HepG2 (cell line): ENCODE data around the gene PRM2. TPM values are rescaled to one million over a fixed set of nuclear protein-coding genes. Genes with fewer than 3 reads are reported as not detected.

Experiments
- ARNT2 ChIP-seq: sonication (generic); formaldehyde crosslinking; IDR thresholded peaks from 2 replicates; pipeline ENCODE4 v1.8.0; 2022; ENCODE audit warnings: mild to moderate bottlenecking, low read depth, missing genetic modification reagents, moderate library complexity
- ATF1 ChIP-seq: IDR thresholded peaks from 2 replicates; pipeline ENCODE4 v1.6.1; 2016; ENCODE audit warnings: mild to moderate bottlenecking, control low read depth
- HOXA3 ChIP-seq: sonication (generic); formaldehyde crosslinking; IDR thresholded peaks from 2 replicates; pipeline ENCODE4 v1.5.0; 2020; ENCODE audit warnings: missing genetic modification reagents
- JUN ChIP-seq: sonication (generic); formaldehyde crosslinking; IDR thresholded peaks from 2 replicates; pipeline ENCODE4 v1.4.0; 2020; ENCODE audit warnings: mild to moderate bottlenecking, missing genetic modification reagents
- KLF16 ChIP-seq, 2 experiments: sonication (generic) in 1 of 2; formaldehyde crosslinking in 1 of 2; IDR thresholded peaks; 2 replicates each; pipeline versions ENCODE4 v1.6.1 to v1.8.0; 2016 to 2023; ENCODE audit warnings: missing genetic modification reagents in 2 of 2, missing compliant biosample characterization in 1 of 2
- MBD4 ChIP-seq: IDR thresholded peaks from 2 replicates; pipeline ENCODE4 v1.6.1; 2012; ENCODE audit warnings: low read length, inconsistent platforms, borderline replicate concordance
- NFYB ChIP-seq: sonication (generic); formaldehyde crosslinking; IDR thresholded peaks from 2 replicates; pipeline ENCODE4 v1.4.0; 2020; ENCODE audit warnings: missing genetic modification reagents
- PAWR ChIP-seq: sonication (generic); formaldehyde crosslinking; IDR thresholded peaks from 2 replicates; pipeline ENCODE4 v1.4.0; 2020; ENCODE audit warnings: missing genetic modification reagents, mild to moderate bottlenecking, borderline replicate concordance
- PAX8 ChIP-seq: sonication (generic); formaldehyde crosslinking; IDR thresholded peaks from 2 replicates; pipeline ENCODE4 v1.8.0; 2022; ENCODE audit warnings: mild to moderate bottlenecking, missing genetic modification reagents, borderline replicate concordance
- PHB2 ChIP-seq: fragments of 450-650 bp; IDR thresholded peaks from 2 replicates; pipeline ENCODE4 v1.6.1; 2018; ENCODE audit not compliant: partially characterized antibody
- PTBP1 ChIP-seq: fragments of 200-400 bp; formaldehyde crosslinking; IDR thresholded peaks from 2 replicates; pipeline ENCODE4 v1.6.1; 2018; ENCODE audit warnings: low read length, low read depth; ENCODE audit not compliant: poor library complexity, severe bottlenecking
- SALL2 ChIP-seq: sonication (generic); formaldehyde crosslinking; IDR thresholded peaks from 2 replicates; pipeline ENCODE4 v1.8.1; 2023; ENCODE audit warnings: mild to moderate bottlenecking, missing genetic modification reagents, inconsistent platforms
- TOE1 ChIP-seq: sonication (generic); formaldehyde crosslinking; IDR thresholded peaks from 2 replicates; pipeline ENCODE4 v1.4.0; 2020; ENCODE audit warnings: mild to moderate bottlenecking, missing genetic modification reagents
- ZC3H13 ChIP-seq: sonication (generic); formaldehyde crosslinking; IDR thresholded peaks from 2 replicates; pipeline ENCODE4 v1.8.1; 2023; ENCODE audit warnings: mild to moderate bottlenecking, missing genetic modification reagents, moderate library complexity
- ZC3H4 ChIP-seq: sonication (generic); formaldehyde crosslinking; IDR thresholded peaks from 2 replicates; pipeline ENCODE4 v1.4.0; 2020; ENCODE audit warnings: missing genetic modification reagents, borderline replicate concordance
- ZNF138 ChIP-seq: sonication (generic); formaldehyde crosslinking; IDR thresholded peaks from 2 replicates; pipeline ENCODE4 v1.5.0; 2020; ENCODE audit warnings: mild to moderate bottlenecking, low read depth, missing genetic modification reagents
- ZNF225 ChIP-seq: sonication (generic); formaldehyde crosslinking; IDR thresholded peaks from 2 replicates; pipeline ENCODE4 v1.4.0; 2020; ENCODE audit warnings: mild to moderate bottlenecking, missing genetic modification reagents
- ZNF292 ChIP-seq: sonication (generic); formaldehyde crosslinking; IDR thresholded peaks from 2 replicates; pipeline ENCODE4 v1.8.1; 2022; ENCODE audit warnings: mild to moderate bottlenecking, low read depth, missing genetic modification reagents, borderline replicate concordance
- ZNF337 ChIP-seq: sonication (generic); formaldehyde crosslinking; IDR thresholded peaks from 2 replicates; pipeline ENCODE4 v1.5.1; 2020; ENCODE audit warnings: missing genetic modification reagents, low read depth, mild to moderate bottlenecking, borderline replicate concordance
- ZNF879 ChIP-seq: sonication (generic); formaldehyde crosslinking; IDR thresholded peaks from 2 replicates; pipeline ENCODE4 v1.8.1; 2023; ENCODE audit warnings: missing genetic modification reagents
- polyA plus RNA-seq, 8 experiments: library from polyadenylated mRNA; depleted of rRNA in 3 of 8; stranded (reverse) in 7 of 8; unstranded in 1 of 8; fragments of >200 nt; fragmentation: Illumina TruSeq in 4 of 8; extraction: Trizol in 4 of 8; gene quantifications; 2 replicates each; pipeline versions ENCODE4 v1.2.1 to v1.2.3, GENCODE V29; 2011 to 2016; ENCODE audit warnings: low read depth in 4 of 8, missing spikeins in 1 of 8, mixed read lengths in 1 of 8; ENCODE audit not compliant: insufficient read depth in 1 of 8
- total RNA-seq, 5 experiments: library from RNA; depleted of rRNA; stranded (reverse); fragments of >200 nt; fragmentation: Illumina TruSeq; extraction: Trizol; gene quantifications; 2 replicates each; pipeline ENCODE4 v1.2.3, GENCODE V29; 2016; ENCODE audit warnings: low read depth in 1 of 5
- TF ChIP-seq, protein P1 (sequence below): sonication (generic); formaldehyde crosslinking; IDR thresholded peaks from 2 replicates; pipeline ENCODE4 v1.4.0; 2020; ENCODE audit warnings: low read depth, missing genetic modification reagents
- TF ChIP-seq, protein P2 (sequence below): sonication (generic); formaldehyde crosslinking; IDR thresholded peaks from 2 replicates; pipeline ENCODE4 v1.4.0; 2020; ENCODE audit warnings: missing genetic modification reagents; ENCODE audit errors: not compliant biosample characterization
- TF ChIP-seq, protein P3 (sequence below): fragments of 450-650 bp; IDR thresholded peaks from 2 replicates; pipeline ENCODE4 v1.6.1; 2017

The PRM2 gene
- total and polyA plus RNA-seq, 2 of the 13 experiments (the other 11 are each of a cell fraction or from before 2014, with no cell fraction given): 0.54 TPM; not detected in 1

GRCh38 chr16:11257131-11257938, 18.9 kb downstream of the PRM2 start (continued):
- TF ChIP-seq, protein P1, sequence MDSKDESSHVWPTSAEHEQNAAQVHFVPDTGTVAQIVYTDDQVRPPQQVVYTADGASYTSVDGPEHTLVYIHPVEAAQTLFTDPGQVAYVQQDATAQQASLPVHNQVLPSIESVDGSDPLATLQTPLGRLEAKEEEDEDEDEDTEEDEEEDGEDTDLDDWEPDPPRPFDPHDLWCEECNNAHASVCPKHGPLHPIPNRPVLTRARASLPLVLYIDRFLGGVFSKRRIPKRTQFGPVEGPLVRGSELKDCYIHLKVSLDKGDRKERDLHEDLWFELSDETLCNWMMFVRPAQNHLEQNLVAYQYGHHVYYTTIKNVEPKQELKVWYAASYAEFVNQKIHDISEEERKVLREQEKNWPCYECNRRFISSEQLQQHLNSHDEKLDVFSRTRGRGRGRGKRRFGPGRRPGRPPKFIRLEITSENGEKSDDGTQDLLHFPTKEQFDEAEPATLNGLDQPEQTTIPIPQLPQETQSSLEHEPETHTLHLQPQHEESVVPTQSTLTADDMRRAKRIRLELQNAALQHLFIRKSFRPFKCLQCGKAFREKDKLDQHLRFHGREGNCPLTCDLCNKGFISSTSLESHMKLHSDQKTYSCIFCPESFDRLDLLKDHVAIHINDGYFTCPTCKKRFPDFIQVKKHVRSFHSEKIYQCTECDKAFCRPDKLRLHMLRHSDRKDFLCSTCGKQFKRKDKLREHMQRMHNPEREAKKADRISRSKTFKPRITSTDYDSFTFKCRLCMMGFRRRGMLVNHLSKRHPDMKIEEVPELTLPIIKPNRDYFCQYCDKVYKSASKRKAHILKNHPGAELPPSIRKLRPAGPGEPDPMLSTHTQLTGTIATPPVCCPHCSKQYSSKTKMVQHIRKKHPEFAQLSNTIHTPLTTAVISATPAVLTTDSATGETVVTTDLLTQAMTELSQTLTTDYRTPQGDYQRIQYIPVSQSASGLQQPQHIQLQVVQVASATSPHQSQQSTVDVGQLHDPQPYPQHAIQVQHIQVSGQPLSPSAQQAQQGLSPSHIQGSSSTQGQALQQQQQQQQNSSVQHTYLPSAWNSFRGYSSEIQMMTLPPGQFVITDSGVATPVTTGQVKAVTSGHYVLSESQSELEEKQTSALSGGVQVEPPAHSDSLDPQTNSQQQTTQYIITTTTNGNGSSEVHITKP (CRISPR knock-in tag): no peak
- TF ChIP-seq PTBP1 (peak; percentile 58), SALL2 (CRISPR knock-in tag) (peak; percentile 85; the same call in 1 of the 2 replicates), HOXA3 (CRISPR knock-in tag) (peak; percentile 82), ZNF879 (0 out of 2 replicates have a peak, but pooled peaks have one; percentile 41), PHB2 (no peak), TOE1 (CRISPR knock-in tag) (no peak), KLF16 (CRISPR knock-in tag; IDR thresholded peaks at IDR 0.05) (no peak), JUN (CRISPR knock-in tag) (0 out of 2 replicates have a peak, but pooled peaks have one; percentile 34), ZNF138 (CRISPR knock-in tag) (no peak; the same call in 1 of the 2 replicates), ZC3H13 (CRISPR knock-in tag) (peak; percentile 89), ZNF337 (CRISPR knock-in tag) (no peak), PAX8 (CRISPR knock-in tag) (peak; percentile 86; the same call in 1 of the 2 replicates), ATF1 (no peak), MBD4 (no peak), ZC3H4 (CRISPR knock-in tag) (peak; percentile 70; the same call in 1 of the 2 replicates), PAWR (peak; percentile 94), ZNF292 (peak; percentile 63; the same call in 1 of the 2 replicates), NFYB (no peak), ARNT2 (CRISPR knock-in tag) (no peak), ZNF225 (CRISPR knock-in tag) (peak; percentile 76; the same call in 1 of the 2 replicates)
- TF ChIP-seq, protein P2, sequence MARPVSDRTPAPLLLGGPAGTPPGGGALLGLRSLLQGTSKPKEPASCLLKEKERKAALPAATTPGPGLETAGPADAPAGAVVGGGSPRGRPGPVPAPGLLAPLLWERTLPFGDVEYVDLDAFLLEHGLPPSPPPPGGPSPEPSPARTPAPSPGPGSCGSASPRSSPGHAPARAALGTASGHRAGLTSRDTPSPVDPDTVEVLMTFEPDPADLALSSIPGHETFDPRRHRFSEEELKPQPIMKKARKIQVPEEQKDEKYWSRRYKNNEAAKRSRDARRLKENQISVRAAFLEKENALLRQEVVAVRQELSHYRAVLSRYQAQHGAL (CRISPR knock-in tag): peak; percentile 84
- TF ChIP-seq, protein P3, sequence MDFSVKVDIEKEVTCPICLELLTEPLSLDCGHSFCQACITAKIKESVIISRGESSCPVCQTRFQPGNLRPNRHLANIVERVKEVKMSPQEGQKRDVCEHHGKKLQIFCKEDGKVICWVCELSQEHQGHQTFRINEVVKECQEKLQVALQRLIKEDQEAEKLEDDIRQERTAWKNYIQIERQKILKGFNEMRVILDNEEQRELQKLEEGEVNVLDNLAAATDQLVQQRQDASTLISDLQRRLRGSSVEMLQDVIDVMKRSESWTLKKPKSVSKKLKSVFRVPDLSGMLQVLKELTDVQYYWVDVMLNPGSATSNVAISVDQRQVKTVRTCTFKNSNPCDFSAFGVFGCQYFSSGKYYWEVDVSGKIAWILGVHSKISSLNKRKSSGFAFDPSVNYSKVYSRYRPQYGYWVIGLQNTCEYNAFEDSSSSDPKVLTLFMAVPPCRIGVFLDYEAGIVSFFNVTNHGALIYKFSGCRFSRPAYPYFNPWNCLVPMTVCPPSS: no peak
